Glomerular endothelial cell (primary cell): ENCODE data around the gene NLGN1. TPM values are rescaled to one million over a fixed set of nuclear protein-coding genes. Genes with fewer than 3 reads are reported as not detected.

ENCODE experiments used
- DNase-seq: peaks from one replicate; pipeline ENCODE4 v3.0.0-alpha.2; 2011; ENCODE audit warnings: low read depth, low spot score; ENCODE audit errors: extremely low read depth
- total RNA-seq: library from RNA; depleted of rRNA; stranded (reverse); fragments of >200 nt; gene quantifications from 2 replicates; pipeline ENCODE4 v1.2.3, GENCODE V29; 2015

Gene NLGN1
- total RNA-seq, 1 donor from 2014 or later = 3.0 TPM

- no peak for DNase-seq
Observed at GRCh38 chr3:173703771-173704170, 306.2 kb downstream of the NLGN1 start.

DNA sequence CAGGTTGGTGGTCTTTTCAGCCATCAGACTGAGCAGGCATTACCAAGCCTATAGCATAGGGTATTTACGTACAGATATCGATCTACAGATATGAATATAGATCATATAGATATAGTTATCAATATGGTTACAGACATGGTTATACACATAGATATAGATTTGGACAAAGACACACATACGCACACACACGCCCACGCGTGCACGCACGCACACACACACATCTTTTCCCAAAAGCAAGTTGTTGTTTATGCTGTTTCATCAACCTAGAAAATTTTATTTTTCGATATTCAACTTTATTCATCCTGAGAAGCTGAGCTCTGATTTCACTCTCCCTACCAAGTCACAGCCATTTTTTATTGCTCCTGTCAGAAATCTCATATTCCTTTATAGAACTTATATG, 309.1 kb downstream of the NLGN1 start:
- no peak for DNase-seq

- no peak for DNase-seq
Observed at GRCh38 chr3:173708191-173708590, 310.6 kb downstream of the NLGN1 start.

- no peak for DNase-seq
Observed at GRCh38 chr3:173709026-173709425, 311.5 kb downstream of the NLGN1 start.

GRCh38 chr3:173711619-173712018, 314.1 kb downstream of the NLGN1 start:
- DNase-seq = no peak

DNA sequence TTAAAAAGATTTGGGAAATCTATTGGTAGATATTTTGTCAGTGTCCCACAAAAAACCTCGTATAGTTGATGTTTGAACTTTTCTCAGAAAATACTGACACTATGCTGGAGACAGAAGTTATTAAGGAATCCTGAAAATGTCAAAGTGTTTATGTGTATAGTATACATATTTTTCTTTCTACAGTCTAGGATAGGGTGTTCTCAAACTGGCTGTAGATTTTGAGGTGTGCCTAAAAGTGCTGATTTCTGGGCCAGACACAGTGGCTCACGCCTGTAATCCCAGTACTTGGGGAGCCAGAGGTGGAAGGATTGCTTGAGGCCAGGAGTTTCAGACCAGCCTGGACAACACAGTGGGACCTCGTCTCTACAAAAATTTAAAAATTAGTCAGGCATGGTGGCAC, 322.0 kb downstream of the NLGN1 start:
- DNase-seq = no peak

GRCh38 chr3:173725507-173725906, 328.0 kb downstream of the NLGN1 start:
- no peak for DNase-seq

DNA sequence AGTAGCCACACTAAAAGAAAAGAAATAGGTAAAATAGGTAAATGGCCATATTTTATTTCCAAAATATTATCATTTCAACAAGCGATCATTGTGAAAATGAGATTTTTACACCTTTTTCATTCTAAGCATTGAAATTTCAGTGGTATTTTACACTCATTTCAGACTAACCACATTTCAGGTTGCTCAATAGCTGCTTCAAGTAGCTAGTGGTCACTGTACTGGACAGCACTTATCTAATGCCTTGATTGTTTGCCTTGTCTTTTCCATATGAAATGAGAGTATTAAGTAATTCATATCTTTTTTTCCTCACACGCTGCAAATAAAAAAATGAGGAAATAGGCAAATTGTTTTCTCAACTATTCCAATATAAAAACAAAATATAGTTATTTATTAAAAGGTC, 332.8 kb downstream of the NLGN1 start:
- DNase-seq = no peak

DNA sequence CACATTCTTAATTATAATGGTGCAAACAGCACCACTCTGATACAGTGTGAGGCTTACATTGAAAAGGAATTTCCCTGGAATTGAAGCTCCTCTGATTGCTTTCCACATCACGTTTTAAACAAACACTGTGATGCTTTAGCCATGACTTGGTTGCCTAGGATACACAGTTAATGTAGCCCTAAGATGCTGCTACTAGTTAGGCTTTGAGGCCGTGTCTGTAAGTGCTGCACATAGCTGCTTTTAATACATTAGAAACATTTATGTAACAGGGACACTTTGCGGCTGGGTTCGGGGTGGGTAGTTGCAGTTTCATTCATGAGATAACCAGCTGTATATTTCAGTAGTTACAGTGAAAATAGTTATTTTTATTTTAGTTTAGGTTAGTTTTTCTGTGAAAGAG, 334.7 kb downstream of the NLGN1 start:
- no peak for DNase-seq

GRCh38 chr3:173733029-173733652, 335.6 kb downstream of the NLGN1 start:
- DNase-seq = no peak

DNA sequence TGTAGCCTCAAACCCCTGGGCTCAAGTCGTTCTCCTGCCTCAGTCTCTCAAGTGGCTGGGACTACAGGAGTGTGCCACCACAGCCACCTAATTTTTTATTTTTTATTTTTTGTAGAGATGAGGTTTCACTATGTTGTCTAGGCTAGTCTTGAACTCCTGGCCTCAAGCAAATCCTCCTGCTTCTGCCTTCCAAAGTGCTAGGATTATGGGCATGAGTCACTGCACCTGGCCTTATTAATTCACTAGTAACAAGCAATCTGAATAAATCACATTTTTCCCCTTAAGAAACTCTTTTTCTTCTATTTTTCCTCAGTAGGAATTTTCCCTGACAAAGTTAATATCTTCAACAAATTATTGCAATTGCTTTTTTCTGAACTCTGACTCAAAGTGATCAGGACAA, 336.9 kb downstream of the NLGN1 start:
- no peak for DNase-seq

GRCh38 chr3:173734895-173735294, 337.4 kb downstream of the NLGN1 start:
- no peak for DNase-seq

GRCh38 chr3:173735841-173736240, 338.3 kb downstream of the NLGN1 start:
- DNase-seq = no peak

- DNase-seq = no peak
Observed at GRCh38 chr3:173737167-173737808, 339.7 kb downstream of the NLGN1 start.

DNA sequence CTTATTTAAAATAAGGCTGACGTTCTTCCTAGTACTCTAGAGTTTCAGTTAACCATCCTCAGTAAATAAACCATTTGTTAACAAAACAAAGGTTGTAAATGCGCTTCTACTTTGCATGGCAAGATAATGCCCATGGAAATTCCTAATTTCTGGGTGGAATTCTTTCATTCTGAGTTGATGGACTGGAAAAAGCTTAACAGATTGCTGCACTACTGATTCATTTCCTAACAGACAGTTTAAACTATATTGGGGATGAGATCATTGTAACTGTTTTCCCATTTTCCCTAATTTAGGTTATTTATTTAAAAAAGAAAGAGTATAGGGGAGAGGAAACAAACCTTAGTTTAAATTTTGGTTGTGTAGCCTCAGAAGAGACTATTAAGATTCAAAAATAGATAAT, 342.2 kb downstream of the NLGN1 start:
- DNase-seq = no peak

DNA sequence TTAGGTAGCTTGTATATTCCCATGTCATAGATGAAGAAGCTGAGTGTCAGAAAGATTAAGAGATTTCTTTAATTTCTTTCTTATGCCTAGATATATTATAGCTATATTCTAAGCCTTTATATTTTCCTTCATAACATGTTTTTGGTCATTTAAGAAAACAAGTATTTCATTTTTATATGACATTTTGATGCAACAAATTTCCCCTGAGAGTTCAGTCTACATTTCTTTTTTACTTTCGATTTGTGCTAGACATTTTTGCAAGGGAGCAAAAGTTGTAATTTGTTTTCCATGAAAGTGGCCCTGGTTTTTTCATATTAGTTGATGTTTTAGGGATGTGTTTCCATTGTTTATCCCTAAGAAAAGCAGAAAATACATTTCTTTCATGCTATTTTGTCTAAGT, 344.9 kb downstream of the NLGN1 start:
- no peak for DNase-seq

DNA sequence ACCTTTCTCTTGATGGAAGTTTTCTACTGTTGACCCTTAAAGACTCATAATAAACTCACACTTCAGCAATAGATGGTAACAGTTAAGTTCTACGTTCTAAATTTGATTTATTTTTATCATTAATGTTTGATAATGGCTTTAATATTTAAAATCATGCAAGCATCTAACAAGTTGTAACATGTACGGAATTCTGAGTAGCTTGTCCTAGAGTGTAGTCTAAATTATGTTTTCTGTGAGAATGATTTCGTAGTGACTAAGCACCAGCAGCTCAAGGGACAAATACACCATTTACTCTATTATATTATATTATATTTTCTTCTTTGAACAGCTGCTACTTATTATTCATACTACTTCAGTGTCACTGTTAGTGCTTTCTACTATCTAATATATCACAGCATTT, 345.6 kb downstream of the NLGN1 start:
- DNase-seq = no peak

- no peak for DNase-seq
Observed at GRCh38 chr3:173743516-173743915, 346.0 kb downstream of the NLGN1 start.

DNA sequence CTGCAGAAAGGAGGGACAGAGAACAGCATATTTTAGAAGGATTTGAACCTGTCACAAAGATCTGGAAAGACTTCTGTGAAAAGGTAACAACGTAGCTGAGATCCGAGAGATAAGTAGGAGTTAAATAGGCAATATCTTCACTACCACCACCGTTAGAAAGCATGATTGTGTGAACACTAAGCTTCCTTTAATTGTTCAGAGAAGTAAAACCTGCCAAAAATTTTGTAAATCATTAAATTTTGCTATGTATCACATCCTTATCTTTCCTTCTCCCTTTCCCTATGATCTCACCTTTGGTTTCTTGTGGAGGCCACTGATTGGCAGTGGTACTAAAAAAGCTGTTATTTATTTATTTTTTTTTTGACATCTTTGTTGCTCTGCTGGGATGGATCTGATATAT, 346.9 kb downstream of the NLGN1 start:
- DNase-seq = no peak

DNA sequence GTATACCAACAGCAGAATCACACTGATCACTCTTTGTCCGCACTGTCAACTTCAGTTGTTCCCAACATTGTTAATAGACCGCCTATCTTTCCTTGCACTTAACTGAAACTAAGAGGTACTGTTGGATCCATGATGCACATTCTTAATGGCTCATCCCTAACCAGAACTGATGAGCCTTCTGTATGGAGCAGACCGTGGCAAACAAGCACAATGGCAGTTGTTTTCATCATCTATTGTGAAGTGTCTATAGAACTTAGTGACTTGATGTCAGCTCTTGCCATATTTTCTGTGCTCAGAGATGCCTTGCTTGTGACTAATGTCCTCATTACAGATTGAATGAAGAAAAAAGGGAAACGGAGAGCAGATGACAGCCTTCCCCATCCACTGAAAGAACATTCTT, 347.4 kb downstream of the NLGN1 start:
- DNase-seq = no peak

DNA sequence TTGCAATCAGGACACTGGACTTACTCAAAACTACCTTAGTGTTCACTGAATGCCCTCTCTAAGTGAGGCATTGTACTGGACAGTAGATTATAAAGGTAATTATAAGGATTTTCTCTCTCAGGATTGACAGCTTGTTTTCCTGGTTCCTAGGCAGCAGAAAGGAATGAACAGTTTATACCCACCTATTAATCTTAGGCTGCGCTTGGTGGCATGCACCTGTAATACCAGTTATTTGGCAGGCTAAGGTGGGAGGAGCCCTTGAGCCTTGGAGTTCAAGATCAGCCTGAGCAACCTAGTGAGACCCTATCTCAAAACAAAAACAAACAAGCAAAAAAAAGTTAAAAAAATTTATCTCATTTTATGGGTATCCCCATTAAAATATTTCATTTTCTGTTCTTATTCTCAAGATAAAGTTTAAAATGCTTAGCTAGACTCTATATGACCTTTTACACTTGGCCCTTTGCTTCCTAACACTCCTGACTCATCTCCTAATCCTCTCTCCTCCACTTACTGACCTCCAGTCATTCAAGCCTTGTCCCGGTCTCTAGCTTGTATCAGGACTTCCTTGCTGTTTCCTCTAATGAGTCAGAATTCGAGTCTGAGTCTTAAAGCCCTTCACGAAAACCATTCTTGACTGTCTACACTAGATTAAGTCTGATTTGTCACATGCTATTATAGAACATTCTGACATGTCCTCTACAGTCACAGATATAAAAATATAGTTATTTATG, 348.6 kb downstream of the NLGN1 start:
- peak; percentile 92 for DNase-seq

DNA sequence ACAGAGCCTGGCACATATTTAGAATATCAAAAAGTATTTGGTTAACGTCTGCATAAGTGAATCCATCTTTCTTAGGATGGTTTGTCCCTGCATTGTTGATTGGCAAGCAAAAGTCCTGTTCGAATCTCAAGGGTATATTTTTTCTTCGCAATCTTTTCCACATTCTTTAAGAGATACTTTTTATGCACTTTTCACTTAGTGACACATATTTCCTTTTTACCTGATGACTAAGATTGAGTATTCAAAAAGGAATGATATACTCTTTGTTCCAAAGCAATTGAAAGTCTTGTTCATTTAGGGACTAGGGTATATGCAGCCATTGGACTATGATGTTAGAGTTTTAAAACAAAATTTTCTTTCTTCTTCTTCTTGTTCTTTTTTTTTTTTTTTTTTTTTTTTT, 349.9 kb downstream of the NLGN1 start:
- no peak for DNase-seq
